Adrenal gland (tissue), 12 donors: Measurements from ENCODE around the gene KCNT2. TPM values are rescaled to one million over a fixed set of nuclear protein-coding genes. Genes with fewer than 3 reads are reported as not detected.

ENCODE experiments used
- DNase-seq, 7 donors: peaks; one replicate each; pipeline ENCODE4 v3.0.0-alpha.2; 2019 to 2020
- H3K27ac ChIP-seq, 5 donors: fragments of 200-600 bp; sonication (generic) in 4 of 5; 1 replicate in 3 of 5; 2 replicates in 2 of 5; pipeline versions ENCODE4 v1.5.1 to v1.8.0; 2016 to 2020; ENCODE audit warnings: mild to moderate bottlenecking in 1 of 5
- H3K27me3 ChIP-seq: fragments of 200-600 bp; 2 replicates; pipeline ENCODE4 v1.8.0; 2021
- H3K36me3 ChIP-seq, 2 donors: fragments of 200-600 bp; replicated peaks in 1 of 2; 1 replicate in 1 of 2; 2 replicates in 1 of 2; pipeline versions ENCODE4 v1.5.1 to v1.8.0; 2018 to 2022
- H3K4me1 ChIP-seq, 2 donors: fragments of 200-600 bp; replicated peaks in 1 of 2; 1 replicate in 1 of 2; 2 replicates in 1 of 2; pipeline versions ENCODE4 v1.5.1 to v1.8.0; 2018 to 2021
- H3K4me3 ChIP-seq, 4 donors: fragments of 200-600 bp; sonication (generic) in 3 of 4; one replicate each; pipeline ENCODE4 v1.5.1; 2016 to 2018
- H3K9me3 ChIP-seq, 3 donors: fragments of 200-600 bp; sonication (generic) in 1 of 3; replicated peaks in 1 of 3; 1 replicate in 2 of 3; 2 replicates in 1 of 3; pipeline versions ENCODE4 v1.5.1 to v1.8.0; 2016 to 2021
- CTCF ChIP-seq, 6 experiments: fragments of 450-650 bp in 4 of 6; fragments of 200-600 bp in 2 of 6; sonication (generic) in 1 of 6; IDR thresholded peaks; 1 replicate in 5 of 6; 2 replicates in 1 of 6; pipeline versions ENCODE4 v1.5.1 to v1.8.0; 2016 to 2021; ENCODE audit warnings: antibody characterized with exemption in 6 of 6, mild to moderate bottlenecking in 2 of 6, moderate library complexity in 1 of 6
- POLR2A ChIP-seq, 2 donors: fragments of 450-650 bp; IDR thresholded peaks; one replicate each; pipeline ENCODE4 v1.6.1; 2017; ENCODE audit warnings: antibody characterized with exemption in 2 of 2, mild to moderate bottlenecking in 2 of 2, moderate library complexity in 1 of 2
- whole genome bisulfite sequencing, 4 donors: extraction: QIAGEN DNeasy Blood & Tissue Kit in 2 of 4; methylation state at CpG; one replicate each; pipeline versions ENCODE4 v1.1.5 to v1.1.7; 2013 to 2017; 5-methylcytosine and 5-hydroxymethylcytosine counted together
- intact Hi-C, 2 donors: fragments of 100-400 bp; cut with DNase I; formaldehyde crosslinking; loops; one replicate each; pipeline versions ENCODE4 v1.14.1 to v1.15.0; 2022 to 2023
- polyA plus RNA-seq, 3 donors: library from polyadenylated mRNA; stranded (reverse); fragments of 200-250 nt in 2 of 3; fragments of 350-450 nt in 1 of 3; fragmentation: Illumina TruSeq in 1 of 3; extraction: RNeasy Lipid Tissue Mini Kit (QIAGEN cat#74804) in 1 of 3; gene quantifications; one replicate each; pipeline ENCODE4 v1.2.3, GENCODE V29; 2013 to 2014
- total RNA-seq, 9 donors: library from RNA; depleted of rRNA in 4 of 9; stranded (reverse); fragments of >200 nt in 4 of 9; fragments of 120-200 nt in 1 of 9; fragmentation: NEBNext Ultra II Directional in 1 of 9; extraction: Animal tissue kit (Norgen Biotek cat#: 25700) in 1 of 9; gene quantifications; one replicate each; pipeline versions ENCODE4 v1.1.0 to v1.2.4, GENCODE V29; 2013 to 2023
- donor health status: healthy with polysubstance abuse.
- donor health status: Bipolar disorder and iron deficiency.
- donor health status: DM: yes; HTN: yes; CAD: no.
- donor health status: DM: no; HTN: no; CAD: no.
- donor health status: DM: no; HTN: no; CAD: no.
- donor health status: DM: yes; HTN: yes; CAD: no.

KCNT2 gene
- total and polyA plus RNA-seq, 12 donors = 0.54 to 4.0 (median 1.2) TPM

GRCh38 chr1:196654271-196654670, 46.0 kb upstream of the KCNT2 start:
- no peak for DNase-seq
- H3K27ac ChIP-seq = no peak overlapping the region
- TF ChIP-seq POLR2A (IDR thresholded peaks at IDR 0.05) (no peak), CTCF (IDR thresholded peaks at IDR 0.05) (no peak)
- H3K36me3 ChIP-seq = no peaks in the 10 kb centered on the region
- H3K4me1 ChIP-seq = no peaks in the 10 kb centered on the region
- intact Hi-C loops = loop anchor here in 1 of 2 donors (10.0 kb wide), 1 partner anchor 499 kb away; no protein-coding TSS in a partner anchor
- no peaks in the 10 kb centered on the region for H3K27me3 ChIP-seq
- H3K9me3 ChIP-seq = no peaks in the 10 kb centered on the region
- H3K4me3 ChIP-seq = peak overlapping the region in 1 of 4 donors; percentile 44
- 39 to 50% (median 46%) methylated on average over 2 of the region's 2 CpGs for WGBS, 4 donors

- H3K36me3 ChIP-seq = no peaks in the 10 kb centered on the region
- no peak for DNase-seq
- no peaks in the 10 kb centered on the region for H3K4me1 ChIP-seq
- H3K27ac ChIP-seq = no peak within 1 kb of the TSS
- intact Hi-C loops = loop anchor here in 1 of 2 donors (10.0 kb wide), 1 partner anchor 497 kb away; no protein-coding TSS in a partner anchor
- peak within 1 kb of the TSS in 1 of 4 donors; percentile 44 for H3K4me3 ChIP-seq
- 17 to 37% (median 31%) methylated on average over 5 of the region's 5 CpGs for WGBS, 4 donors
- H3K27me3 ChIP-seq = no peaks in the 10 kb centered on the region
- no peaks in the 10 kb centered on the region for H3K9me3 ChIP-seq
- TF ChIP-seq CTCF (IDR thresholded peaks at IDR 0.05) (no peak), POLR2A (IDR thresholded peaks at IDR 0.05) (peak in 1 of 2 donors; percentile 24)
These were observed 43.5 kb upstream of the KCNT2 start, which contains the start of gene CFH for GRCh38 chr1:196651637-196652215. Gene CFH, plus strand, starts transcription at chr1:196652043. Its CDS starts 75 bp downstream, at chr1:196652118.

- WGBS, 4 donors = 68 to 70% (median 69%) methylated on average over 3 of the region's 3 CpGs
- intact Hi-C loops = loop anchor here in 1 of 2 donors (10.0 kb wide), 1 partner anchor 496 kb away; no protein-coding TSS in a partner anchor
- no peaks in the 10 kb centered on the region for H3K9me3 ChIP-seq
- TF ChIP-seq POLR2A (IDR thresholded peaks at IDR 0.05) (no peak), CTCF (IDR thresholded peaks at IDR 0.05) (no peak)
- H3K4me3 ChIP-seq = peak overlapping the region in 1 of 4 donors; percentile 44
- no peaks in the 10 kb centered on the region for H3K36me3 ChIP-seq
- H3K4me1 ChIP-seq = no peaks in the 10 kb centered on the region
- no peak overlapping the region for H3K27ac ChIP-seq
- DNase-seq = no peak
- no peaks in the 10 kb centered on the region for H3K27me3 ChIP-seq
These were observed 42.8 kb upstream of the KCNT2 start for GRCh38 chr1:196651079-196651478.

- Histone ChIP-seq H3K36me3 (no peaks in the 10 kb centered on the region), H3K9me3 (no peaks in the 10 kb centered on the region), H3K27ac (no peak overlapping the region), H3K27me3 (no peaks in the 10 kb centered on the region), H3K4me3 (no peak overlapping the region), H3K4me1 (no peaks in the 10 kb centered on the region)
- TF ChIP-seq POLR2A (IDR thresholded peaks at IDR 0.05) (no peak), CTCF (IDR thresholded peaks at IDR 0.05) (no peak)
- intact Hi-C loops = loop anchor here in 1 of 2 donors (10.0 kb wide), 1 partner anchor 496 kb away; no protein-coding TSS in a partner anchor
- no peak for DNase-seq
- WGBS, 4 donors = 77 to 83% (median 78%) methylated on average over 11 to 12 of the region's 12 CpGs
These were observed 42.2 kb upstream of the KCNT2 start for GRCh38 chr1:196650403-196650802.
